H1 (cell line): ENCODE measurements around the gene BACE2. TPM values are rescaled to one million over a fixed set of nuclear protein-coding genes. Genes with fewer than 3 reads are reported as not detected.

ENCODE experiments used
- CHD7 ChIP-seq: fragments of 300-600 bp; sonication (generic); IDR thresholded peaks from 2 replicates; pipeline ENCODE4 v1.7.1; 2012; ENCODE audit warnings: low read length, moderate library complexity, mild to moderate bottlenecking, inconsistent platforms; ENCODE audit not compliant: insufficient replicate concordance
- RFX5 ChIP-seq: IDR thresholded peaks from 2 replicates; pipeline ENCODE4 v1.6.1; 2011; ENCODE audit warnings: low read depth, low read length, improper control_type of control experiment, borderline replicate concordance
- SIX5 ChIP-seq: IDR thresholded peaks from 2 replicates; pipeline ENCODE4 v1.6.1; 2011; ENCODE audit warnings: mild to moderate bottlenecking, low read depth, low read length
- SP1 ChIP-seq: IDR thresholded peaks from 2 replicates; pipeline ENCODE4 v1.6.1; 2011; ENCODE audit warnings: low read depth, low read length
- TAF1 ChIP-seq: IDR thresholded peaks from 2 replicates; pipeline ENCODE4 v1.6.1; 2011; ENCODE audit warnings: mild to moderate bottlenecking, low read depth, low read length
- polyA plus RNA-seq, 7 experiments: library from polyadenylated mRNA; depleted of rRNA in 3 of 7; stranded (reverse) in 5 of 7; unstranded in 2 of 7; fragments of >200 nt in 5 of 7; fragments of 200-250 nt in 2 of 7; gene quantifications; 1 replicate in 5 of 7; 2 replicates in 1 of 7; 4 replicates in 1 of 7; pipeline versions ENCODE4 v1.2.1 to v1.2.3, GENCODE V29; 2011 to 2013; ENCODE audit warnings: missing spikeins in 2 of 7, mixed read lengths in 2 of 7
- total RNA-seq: library from RNA; stranded (reverse); fragmentation: NEBNext Ultra II Directional; extraction: Animal tissue kit (Norgen Biotek cat#: 25700); gene quantifications from 2 replicates; pipeline ENCODE4 v1.2.1, GENCODE V29; 2021

BACE2 gene
- total and polyA plus RNA-seq, 2 of the 8 experiments (the other 6 are each of a cell fraction or from before 2014, with no cell fraction given), result 8.1 to 10.9 TPM

GRCh38 chr21:41326414-41327080 lies 158.6 kb downstream of the BACE2 start (continued):
- TF ChIP-seq RFX5 (no peak), SP1 (no peak), SIX5 (no peak), CHD7 (no peak), TAF1 (no peak)
